HG02981 (cell line): ENCODE measurements around the gene AFAP1L1.
A peak's percentile ranks its signal among the peaks of the same experiment; 100 is the strongest.

Experiments used
- ATAC-seq: cut with Tn5 transposase; IDR thresholded peaks from one replicate; pipeline ENCODE4 v1.9.1; 2021; ENCODE audit warnings: mild to moderate bottlenecking, moderate library complexity; ENCODE audit not compliant: unreplicated experiment

The AFAP1L1 gene

DNA sequence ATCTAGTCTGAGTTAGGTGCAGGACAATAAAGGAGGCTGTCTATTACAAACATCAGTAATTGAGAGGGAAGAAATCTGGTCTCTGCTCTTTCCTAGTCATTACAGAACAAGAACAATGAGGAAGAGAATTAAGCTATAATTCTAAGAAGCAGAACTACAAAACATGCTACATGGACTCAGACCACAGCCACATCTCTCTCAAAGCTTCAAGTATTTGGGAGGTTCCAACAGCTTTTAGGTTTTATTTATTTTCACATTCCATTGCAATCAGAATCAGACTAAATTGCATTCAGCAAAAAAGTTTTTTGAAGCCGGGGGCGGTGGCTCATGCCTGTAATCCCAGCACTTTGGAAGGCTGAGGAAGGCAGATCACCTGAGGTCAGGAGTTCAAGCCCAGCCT, 72.5 kb downstream of the AFAP1L1 start:
- ATAC-seq = no peak

DNA sequence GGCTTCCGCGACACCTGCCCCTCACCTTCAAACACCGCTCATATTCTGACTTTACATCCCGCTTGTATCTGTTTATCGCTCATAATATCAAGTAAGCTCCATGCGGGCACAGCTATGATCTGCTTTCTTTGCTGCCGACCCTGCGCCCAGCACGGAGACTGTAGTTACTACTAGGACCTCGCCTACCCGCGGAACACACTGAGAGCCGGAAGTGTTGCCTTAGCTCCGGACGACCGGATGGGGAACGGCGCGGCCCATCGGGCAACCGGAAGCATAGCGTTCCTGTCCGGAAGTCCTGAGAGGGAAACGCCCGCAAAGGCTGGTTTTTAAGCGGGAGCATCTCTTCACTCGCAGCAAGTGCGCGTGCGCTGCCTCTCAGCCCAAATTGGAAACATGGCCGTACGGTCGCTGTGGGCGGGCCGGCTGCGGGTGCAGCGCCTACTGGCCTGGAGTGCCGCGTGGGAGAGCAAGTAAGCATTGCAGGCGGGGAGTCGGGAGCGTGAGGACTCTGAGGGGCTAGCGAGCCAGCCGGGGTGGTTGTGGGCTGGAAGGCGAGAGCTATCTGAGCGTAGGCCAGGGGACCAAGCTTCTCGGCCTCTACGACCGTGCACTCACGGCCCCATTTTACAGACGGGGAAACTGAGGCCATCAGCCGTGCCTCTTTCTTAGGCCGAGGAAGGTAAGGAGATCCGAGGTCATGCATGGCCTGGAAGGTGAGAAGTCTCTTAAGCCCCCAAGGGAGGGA, 73.7 kb downstream of the AFAP1L1 start, which contains the start of gene GRPEL2:
GRPEL2 (plus strand) TSS at position 353 of the 745 bp plus-strand sequence; CDS start at position 394, 41 bp downstream.
- ATAC-seq = peak; percentile 92

DNA sequence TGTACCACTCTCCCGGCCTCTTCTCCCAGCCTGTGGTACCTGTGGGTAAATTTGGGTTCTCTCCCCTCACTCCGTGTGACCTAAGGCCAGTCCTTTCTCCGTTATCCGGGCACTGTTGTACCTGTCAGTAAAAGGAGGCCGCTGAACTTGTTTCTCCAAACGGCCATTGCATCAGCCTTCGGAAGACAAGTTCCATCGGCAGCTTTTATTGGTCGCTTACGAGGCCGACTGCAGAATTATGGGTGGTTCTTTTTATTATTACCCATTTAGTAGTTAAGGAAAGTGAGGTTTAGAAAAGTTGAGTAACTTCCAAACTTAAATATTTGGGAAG, 74.2 kb downstream of the AFAP1L1 start:
- no peak for ATAC-seq

DNA sequence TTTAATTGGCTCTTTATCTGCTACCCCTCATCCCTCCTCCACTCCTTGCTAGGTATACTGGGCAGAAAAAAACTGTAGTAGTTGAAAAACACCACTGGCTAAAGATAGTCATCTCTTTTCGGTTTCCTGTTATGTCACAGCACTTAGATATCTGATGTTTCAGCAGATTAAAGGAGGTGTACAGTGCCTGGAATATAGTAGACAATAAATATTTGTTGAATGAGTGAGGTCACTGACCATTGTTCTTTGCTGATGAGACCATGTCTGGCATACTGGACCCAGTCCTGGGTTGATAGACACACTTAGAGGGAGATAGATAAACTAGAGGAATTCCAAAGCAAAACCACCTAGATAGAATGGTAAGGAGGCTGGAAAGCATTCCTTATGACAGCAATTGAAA, 76.9 kb downstream of the AFAP1L1 start:
- ATAC-seq = no peak

DNA sequence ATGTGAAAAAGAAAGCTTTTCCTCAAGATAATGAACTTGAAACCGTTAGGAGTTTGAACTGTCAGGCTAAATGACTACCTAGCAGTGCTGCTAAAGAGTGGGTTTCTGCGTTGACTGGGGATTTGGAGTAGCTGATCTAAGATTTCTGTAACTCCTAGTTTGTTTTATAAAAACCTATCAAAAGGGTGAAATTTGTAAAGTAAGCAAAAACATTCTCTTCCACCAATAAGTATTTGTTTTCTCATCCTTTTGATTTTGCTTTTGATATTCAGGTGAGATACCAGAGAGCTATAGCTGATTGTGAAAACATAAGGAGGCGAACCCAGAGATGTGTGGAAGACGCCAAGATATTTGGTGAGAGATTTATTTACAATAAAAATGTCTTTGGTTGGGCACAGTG, 77.7 kb downstream of the AFAP1L1 start:
- ATAC-seq = no peak

DNA sequence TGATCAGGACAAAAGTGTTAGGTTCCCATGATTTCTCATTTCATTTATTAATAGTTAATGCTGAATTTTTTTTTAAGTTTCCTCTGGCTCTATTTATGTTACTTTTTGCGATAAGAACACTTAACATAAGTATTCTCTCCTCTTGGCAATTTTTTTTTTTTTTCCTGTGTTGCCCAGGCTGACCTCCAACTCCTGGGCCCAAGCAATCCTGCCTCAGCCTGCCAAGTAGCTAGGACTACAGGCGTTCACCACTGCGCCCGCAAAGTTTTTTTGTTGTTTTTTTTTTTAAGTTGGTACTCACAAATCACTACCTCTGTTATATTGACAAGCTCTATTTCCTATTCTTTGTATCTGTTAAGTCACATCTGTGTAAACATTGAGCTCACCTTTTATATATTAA, 80.5 kb downstream of the AFAP1L1 start:
- ATAC-seq = no peak

DNA sequence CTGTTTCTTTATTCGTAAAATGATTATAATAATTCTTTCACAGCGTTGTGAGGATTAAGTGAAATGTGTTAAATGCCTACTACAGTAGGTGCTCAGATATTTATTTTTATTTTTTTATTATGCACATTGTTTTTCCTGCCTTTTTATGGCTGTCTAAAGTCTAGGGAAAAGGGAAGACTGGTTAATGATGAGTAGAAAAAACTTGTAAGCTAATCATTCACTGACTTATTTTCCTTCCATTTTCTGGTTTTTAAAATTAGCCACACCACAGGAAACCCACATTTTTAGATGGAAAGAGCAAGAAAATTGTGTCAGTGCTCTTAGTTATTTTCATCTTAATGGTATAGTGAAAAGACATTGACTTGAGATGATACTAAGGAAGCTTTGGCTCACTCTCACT, 82.3 kb downstream of the AFAP1L1 start:
- no peak for ATAC-seq

DNA sequence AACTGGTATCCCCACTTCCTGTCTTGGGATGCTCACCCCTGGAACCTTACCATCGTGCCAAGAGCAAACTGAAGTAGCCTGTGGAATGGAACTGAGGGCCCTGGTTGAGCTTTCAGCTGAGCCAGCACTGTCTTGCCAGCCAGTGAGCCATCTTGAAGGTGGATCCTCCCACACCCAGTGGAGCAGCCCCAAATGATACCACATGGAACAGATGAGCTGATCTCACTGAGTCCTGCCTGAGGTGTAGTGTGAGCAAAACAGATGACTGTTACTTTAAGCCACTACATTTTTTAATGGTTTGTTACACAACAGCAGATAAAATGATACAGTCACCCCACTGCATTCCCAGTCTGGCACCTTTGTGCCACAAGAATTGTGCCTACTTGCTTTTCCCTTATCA, 84.0 kb downstream of the AFAP1L1 start:
- ATAC-seq = no peak

DNA sequence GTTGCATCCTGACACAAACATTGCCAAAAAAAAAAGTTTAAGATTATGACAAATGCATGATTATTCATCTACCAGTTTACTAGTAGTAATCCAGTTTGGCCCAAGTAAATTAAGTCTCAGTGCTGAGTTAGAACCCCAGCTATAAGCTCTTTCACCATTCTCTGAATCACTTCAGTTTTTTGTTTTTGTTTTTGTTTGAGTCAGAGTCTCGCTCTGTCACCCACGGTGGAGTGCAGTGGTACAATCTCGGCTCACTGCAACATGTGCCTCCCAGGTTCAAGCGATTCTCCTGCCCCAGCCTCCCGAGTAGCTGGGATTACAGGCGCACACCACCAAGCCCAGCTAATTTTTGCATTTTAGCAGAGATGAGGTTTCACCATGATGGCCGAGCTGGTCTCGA, 84.7 kb downstream of the AFAP1L1 start:
- no peak for ATAC-seq

DNA sequence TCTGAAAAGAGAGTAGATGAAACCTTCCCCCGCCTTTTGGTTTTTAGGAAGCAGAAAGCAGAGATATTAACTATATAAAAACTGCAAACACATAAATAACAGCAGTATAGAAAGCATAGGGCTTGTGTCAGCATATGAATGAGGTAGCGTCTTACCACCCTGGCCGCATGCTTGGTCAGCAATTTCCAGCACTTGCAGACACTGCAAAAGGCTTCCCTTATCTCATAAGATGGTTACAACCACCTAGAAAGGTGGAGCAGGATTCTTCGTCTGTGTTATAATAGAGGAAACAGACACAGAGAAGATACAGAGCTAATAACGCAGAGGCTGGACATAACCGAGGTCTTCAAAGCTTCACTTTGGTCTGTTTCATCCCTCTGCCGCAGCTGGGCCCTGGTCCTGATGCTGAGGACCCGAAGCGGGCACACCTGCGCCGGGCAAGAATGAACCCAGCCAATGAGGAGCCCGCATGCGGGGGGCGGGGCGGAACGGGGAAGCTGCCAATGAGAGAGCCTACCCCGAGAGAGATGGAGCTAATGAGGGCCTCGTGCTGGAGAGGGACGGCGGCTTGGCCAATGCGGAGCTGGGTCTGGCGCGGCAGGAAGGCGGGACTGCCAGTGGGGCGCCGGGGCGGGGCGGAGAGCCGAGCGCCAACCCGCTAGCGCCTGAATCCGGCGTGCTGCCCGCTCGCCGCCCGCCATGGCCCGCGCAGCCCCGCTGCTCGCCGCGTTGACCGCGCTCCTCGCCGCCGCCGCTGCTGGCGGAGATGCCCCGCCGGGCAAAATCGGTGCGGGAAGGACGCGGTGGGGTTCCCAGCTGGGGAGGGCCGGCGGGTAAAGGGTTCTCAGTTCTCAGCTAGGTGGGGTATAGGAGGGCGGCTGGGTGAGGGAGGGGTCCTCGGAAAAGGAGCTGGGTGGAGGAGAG, 86.0 kb downstream of the AFAP1L1 start, which contains the start of gene PCYOX1L:
PCYOX1L (plus strand) TSS at position 677 of the 924 bp plus-strand sequence; CDS start at position 700, 23 bp downstream.
- ATAC-seq = peak; percentile 100

DNA sequence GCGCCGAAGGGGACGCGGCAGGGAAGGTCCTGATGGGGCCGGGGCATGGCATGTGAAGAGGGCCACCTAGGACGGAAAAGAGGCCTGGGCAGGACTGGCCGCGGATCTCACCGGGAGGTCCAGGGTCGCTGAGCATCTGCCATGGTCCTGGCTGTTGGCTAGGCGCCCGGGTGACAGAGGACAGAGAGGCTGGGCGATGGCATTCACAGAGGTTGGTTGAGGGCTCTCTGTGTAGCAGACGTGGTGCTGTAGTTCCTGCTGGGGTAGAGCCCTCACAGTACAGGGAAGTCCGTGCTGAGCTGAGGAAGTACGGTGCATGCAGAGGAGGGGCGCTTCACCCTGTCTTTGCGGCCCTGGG, 86.6 kb downstream of the AFAP1L1 start:
- peak; percentile 6 for ATAC-seq

DNA sequence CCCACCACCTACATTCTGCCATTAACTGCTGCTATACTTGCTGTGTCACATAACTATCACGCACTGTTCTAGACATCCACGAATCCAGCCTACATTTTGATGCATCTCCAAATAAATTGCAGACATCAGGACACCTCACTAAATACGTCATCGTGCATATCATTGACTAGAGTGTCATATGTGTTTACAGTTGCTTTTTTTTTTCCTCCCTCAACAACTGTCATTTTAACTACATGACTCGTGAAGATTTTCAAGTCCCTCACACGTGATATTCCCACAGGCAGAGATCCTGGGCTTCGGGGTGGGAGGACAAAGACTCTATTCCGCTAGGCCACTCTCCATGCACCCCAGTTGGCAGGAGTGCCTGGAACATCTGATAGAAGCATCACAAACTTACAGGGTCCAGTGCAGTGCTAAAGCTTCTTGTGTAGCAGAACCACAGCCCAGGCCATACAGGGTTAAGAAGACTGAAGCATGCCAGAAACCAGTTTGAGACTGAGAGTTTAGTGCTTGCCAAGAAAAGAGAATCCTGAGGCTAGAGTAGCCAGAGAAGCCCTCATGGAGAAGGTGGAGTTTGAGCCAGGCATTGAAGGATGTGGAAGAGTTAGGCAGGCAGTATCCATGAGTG, 87.3 kb downstream of the AFAP1L1 start:
- no peak for ATAC-seq

DNA sequence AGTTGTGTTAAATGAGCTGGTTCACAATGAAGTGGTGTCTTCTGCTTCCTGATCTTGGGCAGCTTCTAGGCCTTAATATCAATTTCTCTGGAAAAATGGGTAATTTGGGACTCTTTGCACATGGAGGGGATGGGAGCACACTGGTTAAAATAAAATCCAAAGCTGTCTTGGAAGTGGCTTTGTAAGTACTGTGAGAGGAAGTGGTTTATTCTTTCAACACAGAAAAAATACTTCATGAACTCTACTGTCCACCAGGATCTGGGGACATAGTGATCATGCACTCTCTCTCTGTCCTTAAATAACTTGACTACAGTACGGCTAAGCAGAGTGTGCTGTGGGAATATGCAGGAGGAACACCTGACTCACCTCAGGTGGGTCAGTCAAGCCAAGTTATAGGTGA, 88.6 kb downstream of the AFAP1L1 start:
- ATAC-seq = no peak

DNA sequence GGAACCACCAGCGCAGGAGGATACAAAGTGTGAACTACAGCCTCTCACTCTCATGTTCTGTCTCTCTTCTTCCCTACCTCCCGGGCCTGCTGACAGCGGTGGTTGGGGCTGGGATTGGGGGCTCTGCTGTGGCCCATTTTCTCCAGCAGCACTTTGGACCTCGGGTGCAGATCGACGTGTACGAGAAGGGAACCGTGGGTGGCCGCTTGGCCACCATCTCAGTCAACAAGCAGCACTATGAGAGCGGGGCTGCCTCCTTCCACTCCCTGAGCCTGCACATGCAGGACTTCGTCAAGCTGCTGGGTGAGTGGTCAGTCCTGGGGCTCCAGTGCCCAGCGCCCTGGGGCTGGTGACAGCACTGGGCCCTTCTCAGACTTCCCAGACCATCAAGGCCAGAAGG, 90.9 kb downstream of the AFAP1L1 start:
- no peak for ATAC-seq

DNA sequence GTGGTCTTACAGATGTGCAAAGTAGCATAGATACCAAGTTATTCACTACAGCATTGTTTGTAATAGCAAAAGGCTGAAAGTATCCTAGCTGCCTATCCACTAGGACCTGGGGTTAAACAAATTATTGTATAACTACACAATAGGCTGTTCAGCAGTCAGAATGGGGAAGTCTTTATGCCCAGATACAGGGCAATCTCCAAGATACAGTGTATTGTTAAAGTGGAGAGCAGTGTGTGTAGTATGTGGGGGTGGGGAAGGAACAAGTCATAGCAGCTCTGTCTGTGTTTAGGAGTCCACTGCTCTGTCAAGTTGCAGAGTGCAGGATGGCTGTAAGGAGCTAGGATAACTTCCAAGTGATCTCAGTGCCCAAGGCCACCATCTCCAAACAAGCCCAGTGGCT, 91.7 kb downstream of the AFAP1L1 start:
- ATAC-seq = no peak

DNA sequence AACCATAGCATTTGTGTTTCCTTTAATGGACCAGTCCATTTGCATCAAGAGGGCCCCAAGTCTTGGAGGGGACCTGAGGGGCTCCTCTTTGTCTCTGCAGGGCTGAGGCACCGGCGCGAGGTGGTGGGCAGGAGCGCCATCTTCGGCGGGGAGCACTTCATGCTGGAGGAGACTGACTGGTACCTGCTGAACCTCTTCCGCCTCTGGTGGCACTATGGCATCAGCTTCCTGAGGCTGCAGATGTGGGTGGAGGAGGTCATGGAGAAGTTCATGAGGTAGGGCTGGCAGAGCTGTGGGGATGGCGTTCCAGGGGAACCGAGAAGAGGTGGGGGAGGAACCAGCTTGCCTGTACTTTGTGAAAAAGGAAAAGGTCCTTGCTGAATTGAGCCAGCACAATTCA, 92.3 kb downstream of the AFAP1L1 start:
- ATAC-seq = no peak

DNA sequence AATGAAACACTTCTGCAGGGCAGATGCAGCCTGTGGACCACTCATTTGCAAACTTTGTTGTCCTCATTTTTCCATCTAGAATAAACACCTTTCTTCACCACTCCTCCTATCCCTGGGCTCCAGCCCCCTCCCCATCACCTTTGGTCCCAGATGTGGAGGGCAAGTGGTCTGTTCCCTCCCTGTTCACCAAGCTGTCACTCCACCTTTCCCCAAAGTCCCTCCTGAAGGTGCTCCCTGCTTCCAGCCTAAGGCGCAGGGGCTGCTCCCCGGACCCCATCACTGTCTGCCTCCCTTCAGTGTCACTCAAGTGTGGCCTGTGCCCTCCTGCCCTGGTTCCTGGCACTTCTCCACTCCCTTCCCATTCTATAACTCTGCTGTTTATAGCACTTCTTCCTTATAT, 93.1 kb downstream of the AFAP1L1 start:
- no peak for ATAC-seq

DNA sequence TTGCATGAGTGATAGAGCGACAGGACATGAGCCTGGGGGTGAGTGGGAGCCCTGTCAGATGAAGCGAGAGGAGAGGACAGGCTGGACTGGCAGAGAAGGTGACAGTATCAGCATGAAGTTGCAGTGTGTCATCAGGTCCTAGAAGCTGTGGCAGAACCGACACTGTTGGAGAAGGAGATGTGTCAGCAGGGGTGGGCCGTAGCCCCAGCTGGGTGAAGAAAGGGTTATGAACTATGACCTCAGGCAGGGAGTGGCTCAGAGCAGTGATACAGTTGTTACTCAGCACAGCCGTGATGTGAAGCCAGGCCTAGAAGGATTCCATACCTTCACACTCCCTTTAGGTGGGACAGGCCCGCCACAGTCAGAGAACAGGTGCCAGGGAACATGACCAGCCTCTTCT, 93.8 kb downstream of the AFAP1L1 start:
- no peak for ATAC-seq

DNA sequence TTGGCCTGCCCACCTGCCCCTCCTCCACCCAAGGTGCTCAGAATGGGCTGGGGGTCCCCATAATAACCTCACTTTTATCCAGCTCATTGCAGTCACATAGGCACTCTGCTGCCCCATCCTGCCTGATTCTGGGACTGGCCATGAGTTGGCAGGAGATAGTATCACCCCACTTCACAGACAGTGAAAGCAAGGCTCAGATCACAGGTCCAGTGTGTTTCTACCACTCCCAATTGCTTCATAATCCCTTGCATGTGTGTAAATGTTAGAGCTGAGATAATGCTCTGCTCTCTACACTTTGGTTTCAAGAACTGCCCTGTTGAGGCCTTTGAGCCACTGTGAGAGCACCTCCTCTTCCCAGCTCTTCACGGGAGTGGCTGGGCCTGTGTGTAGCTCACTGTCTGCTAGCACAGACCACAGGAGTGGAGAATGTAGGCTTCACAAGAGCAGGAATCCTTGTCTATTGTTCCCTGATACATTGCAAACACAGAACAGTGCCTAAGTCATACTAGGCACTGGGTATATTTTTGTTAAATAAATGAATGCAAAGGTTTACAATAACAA, 94.6 kb downstream of the AFAP1L1 start:
- no peak for ATAC-seq

DNA sequence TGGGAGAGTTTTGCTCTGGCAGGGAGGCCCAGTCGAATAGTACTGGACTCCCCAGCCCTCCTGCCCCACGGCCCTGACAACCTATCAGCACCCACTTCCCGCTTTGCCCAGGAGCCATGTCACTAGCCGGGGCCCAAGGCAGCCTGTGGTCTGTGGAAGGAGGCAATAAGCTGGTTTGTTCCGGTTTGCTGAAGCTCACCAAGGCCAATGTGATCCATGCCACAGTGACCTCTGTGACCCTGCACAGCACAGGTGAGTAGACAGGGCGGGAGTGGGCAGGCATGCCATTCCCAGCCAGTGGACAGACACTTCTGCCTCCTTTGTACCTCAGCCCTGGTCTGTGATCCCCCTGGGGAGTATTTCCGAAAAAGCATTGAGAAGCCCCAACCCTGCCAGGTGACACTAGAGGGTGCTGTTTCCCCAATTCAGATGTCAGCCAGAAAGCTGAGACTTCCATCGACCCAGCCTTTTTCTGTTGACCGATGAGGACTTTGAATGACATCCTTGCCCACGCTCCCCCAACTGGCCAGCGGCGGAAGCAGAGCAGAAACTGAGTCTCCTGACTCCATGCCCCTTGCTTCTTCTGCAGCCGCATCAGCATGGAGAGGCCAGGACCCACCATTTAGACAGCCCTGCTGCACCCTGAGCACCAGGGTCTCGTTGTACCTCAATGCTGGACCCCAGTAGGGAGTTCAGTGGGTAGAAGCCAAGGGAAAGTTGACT, 95.8 kb downstream of the AFAP1L1 start:
- peak; percentile 63 for ATAC-seq
